GM12878 (cell line): ENCODE results near the gene SLTM. TPM values are rescaled to one million over a fixed set of nuclear protein-coding genes. Genes with fewer than 3 reads are reported as not detected.
A peak's percentile ranks its signal among the peaks of the same experiment; 100 is the strongest.

ENCODE experiments used
- ATAC-seq: fragments of 200-7000 bp; cut with Tn5 transposase; 3 replicates; pipeline ENCODE4 v1.9.1; 2020; ENCODE audit warnings: mild to moderate bottlenecking, moderate library complexity
- BruUV-seq: library from RNA; stranded (reverse); fragments of 400-500 nt; replicated peaks from 2 replicates; lab custom pipeline; 2021; lab: Mats Ljungman, UMichigan
- CTCF ChIA-PET: fragments of 300-600 bp; sonication (Branson Sonifier 250); formaldehyde crosslinking; extraction: SDS; loops from one replicate; lab custom pipeline; 2021; ENCODE audit warnings: inconsistent platforms; lab: Yijun Ruan, JAX
- POLR2A ChIA-PET: fragments of 350-600 bp; formaldehyde crosslinking; extraction: SDS; loops from one replicate; lab custom pipeline; 2021; ENCODE audit warnings: inconsistent platforms; lab: Charles Lee
- RAD21 ChIA-PET: fragments of 300-600 bp; sonication (Branson Sonifier 250); formaldehyde crosslinking; loops from one replicate; lab custom pipeline; 2023; ENCODE audit warnings: antibody characterized with exemption; ENCODE audit not compliant: unreplicated experiment; lab: Charles Lee
- SMC1A ChIA-PET: fragments of 300-600 bp; sonication (Branson Sonifier 250); formaldehyde crosslinking; loops from one replicate; lab custom pipeline; 2023; ENCODE audit not compliant: unreplicated experiment, uncharacterized antibody; lab: Charles Lee
- DNase-seq: peaks from one replicate; pipeline ENCODE4 v3.0.0-alpha.2; 2011; ENCODE audit warnings: low read depth, low spot score
- FAIRE-seq: peaks from 3 replicates; lab custom pipeline; 2011; peaks lifted over from hg19 to GRCh38; lab: Jason Lieb, UNC
- H2AFZ ChIP-seq: 2 replicates; pipeline ENCODE4 v1.6.0; 2011; ENCODE audit warnings: low read depth, low read length, control low read depth; ENCODE audit not compliant: control insufficient read depth
- H3K27ac ChIP-seq: 2 replicates; pipeline ENCODE4 v1.5.1; 2011; ENCODE audit warnings: control low read depth; ENCODE audit not compliant: control insufficient read depth, insufficient read depth
- H3K27me3 ChIP-seq, 2 experiments: replicated peaks in 1 of 2; 2 replicates each; pipeline versions ENCODE4 v1.6.0 to v1.6.1; 2011; ENCODE audit warnings: low read length in 1 of 2; ENCODE audit not compliant: control insufficient read depth in 2 of 2, insufficient read depth in 2 of 2
- H3K36me3 ChIP-seq, 2 experiments: 2 replicates each; pipeline ENCODE4 v1.5.1; 2011; ENCODE audit warnings: low read length in 1 of 2; ENCODE audit not compliant: control insufficient read depth in 2 of 2, insufficient read depth in 2 of 2
- H3K4me1 ChIP-seq: 2 replicates; pipeline ENCODE4 v1.6.1; 2011; ENCODE audit warnings: mild to moderate bottlenecking, low read length, moderate library complexity, mixed read lengths; ENCODE audit not compliant: control insufficient read depth, insufficient read depth
- H3K4me2 ChIP-seq: 2 replicates; pipeline ENCODE4 v1.6.0; 2011; ENCODE audit warnings: control low read depth; ENCODE audit not compliant: control insufficient read depth, insufficient read depth
- H3K4me3 ChIP-seq: fragments of 200-600 bp; sonication (generic); 2 replicates; pipeline ENCODE4 v1.5.1; 2016
- H3K79me2 ChIP-seq: 2 replicates; pipeline ENCODE4 v1.6.0; 2011; ENCODE audit warnings: low read length; ENCODE audit not compliant: control insufficient read depth, insufficient read depth
- H3K9ac ChIP-seq: 2 replicates; pipeline ENCODE4 v1.8.0; 2011; ENCODE audit warnings: low read length, control low read depth, mixed read lengths; ENCODE audit not compliant: control insufficient read depth, insufficient read depth
- H3K9me3 ChIP-seq: replicated peaks from 3 replicates; pipeline ENCODE4 v1.5.1; 2011; ENCODE audit warnings: mild to moderate bottlenecking, low read length; ENCODE audit not compliant: control insufficient read depth, insufficient read depth
- H4K20me1 ChIP-seq: 2 replicates; pipeline ENCODE4 v1.6.0; 2011; ENCODE audit not compliant: control insufficient read depth, insufficient read depth
- BMI1 ChIP-seq: fragments of 450-650 bp; IDR thresholded peaks from 2 replicates; pipeline ENCODE4 v1.6.1; 2016; ENCODE audit warnings: mild to moderate bottlenecking, moderate library complexity, borderline replicate concordance
- EP300 ChIP-seq, 2 experiments: fragments of 150-350 bp in 1 of 2; IDR thresholded peaks; 2 replicates each; pipeline ENCODE4 v1.6.1; 2011 to 2012; ENCODE audit warnings: low read depth in 2 of 2, low read length in 2 of 2, borderline replicate concordance in 1 of 2, improper control_type of control experiment in 1 of 2, inconsistent platforms in 1 of 2; ENCODE audit not compliant: control insufficient read depth in 1 of 2
- JUNB ChIP-seq: IDR thresholded peaks from 2 replicates; pipeline ENCODE4 v1.6.1; 2016; ENCODE audit warnings: antibody characterized with exemption, mild to moderate bottlenecking
- YBX1 ChIP-seq: fragments of 450-650 bp; IDR thresholded peaks from 2 replicates; pipeline ENCODE4 v1.6.1; 2016; ENCODE audit warnings: antibody characterized with exemption
- WGBS: methylation state at CpG from one replicate; pipeline ENCODE4 v1.1.6; 2016; ENCODE audit warnings: low lambda C conversion rate; ENCODE audit not compliant: insufficient replicate concordance, insufficient coverage; ENCODE audit errors: missing lambda C conversion rate; 5-methylcytosine and 5-hydroxymethylcytosine counted together
- in situ Hi-C: fragments of 300-500 bp; cut with MboI; formaldehyde crosslinking; loops from 9 replicates; pipeline ENCODE4 v1.14.3; 2018; ENCODE audit warnings: mixed read lengths
- intact Hi-C: fragments of 100-400 bp; cut with micrococcal nuclease; formaldehyde crosslinking; loops from one replicate; pipeline ENCODE4 v1.14.2; 2022; ENCODE audit not compliant: unreplicated experiment
- polyA plus RNA-seq, 11 experiments: library from polyadenylated mRNA; depleted of rRNA in 4 of 11; unstranded in 6 of 11; stranded (reverse) in 5 of 11; fragments of >200 nt; fragmentation: Nextera tagmentation in 4 of 11; fragmentation: Illumina TruSeq in 1 of 11; extraction: Ambion mirVana in 4 of 11; extraction: Trizol in 1 of 11; gene quantifications; 1 replicate in 1 of 11; 2 replicates in 10 of 11; pipeline versions ENCODE4 v1.2.1 to v1.2.3, GENCODE V29; 2011 to 2016; ENCODE audit warnings: inconsistent platforms in 2 of 11, missing spikeins in 2 of 11, low read depth in 1 of 11
- total RNA-seq, 4 experiments: library from RNA; depleted of rRNA in 3 of 4; stranded (reverse); fragments of >200 nt in 3 of 4; fragmentation: Illumina TruSeq in 1 of 4; extraction: Trizol in 1 of 4; gene quantifications; 2 replicates each; pipeline versions ENCODE4 v1.2.1 to v1.2.3, GENCODE V29; 2013 to 2021
- TF ChIP-seq, protein P1 (sequence below): fragments of 450-650 bp; IDR thresholded peaks from 2 replicates; pipeline ENCODE4 v1.6.1; 2016; ENCODE audit warnings: mild to moderate bottlenecking

SLTM gene
- total and polyA plus RNA-seq, 10 of the 15 experiments (the other 5 are each of a cell fraction or from before 2014, with no cell fraction given), result 50.5 to 152 (median 90.9) TPM

DNA sequence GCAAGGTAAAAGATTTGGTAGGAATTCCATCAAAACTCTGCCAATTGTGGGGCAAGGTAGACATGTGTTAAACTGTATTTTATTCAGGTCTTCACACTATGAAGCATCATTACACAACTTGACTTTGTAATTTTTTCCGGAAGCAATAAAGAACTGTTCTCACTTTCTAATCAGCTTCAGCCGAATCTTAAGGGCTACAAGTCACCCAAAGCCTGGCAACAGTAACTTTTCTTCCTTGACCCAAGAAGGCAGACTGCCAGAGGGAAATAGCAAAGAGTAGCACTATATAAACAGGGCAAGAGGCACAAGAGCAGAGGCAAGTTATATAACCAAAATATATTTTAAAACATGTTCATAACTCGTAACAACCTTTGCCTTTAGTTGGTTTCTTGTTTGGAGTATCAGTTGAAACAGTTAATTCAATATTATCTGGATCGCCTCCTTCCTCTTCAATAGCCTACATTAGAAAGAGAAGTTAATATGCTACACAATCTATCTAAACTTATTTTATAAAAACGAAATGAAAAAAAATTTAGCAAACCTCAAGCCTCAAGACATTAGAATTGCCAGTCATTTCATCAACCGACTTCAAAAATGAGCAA, 1.4 kb downstream of the SLTM start:
- Histone ChIP-seq H3K4me2 (peak overlapping the region; percentile 68), H3K27me3 (no peaks in the 10 kb centered on the region), H4K20me1 (no peaks in the 10 kb centered on the region), H3K27ac (peak overlapping the region; percentile 96), H3K4me3 (peak overlapping the region; percentile 74), H3K4me1 (peaks cover 6% of the 10 kb centered on the region; the same call in 1 of the 2 replicates), H3K79me2 (peaks cover 58% of the 10 kb centered on the region), H3K9me3 (no peaks in the 10 kb centered on the region), H2AFZ (no peak overlapping the region), H3K36me3 (peaks cover 0 to 24% of the 10 kb centered on the region in 2 experiments; a peak in 1 of 4 replicates), H3K9ac (peak overlapping the region; percentile 98)
- ChIA-PET POLR2A (interaction anchor here (0.5 to 1.6 kb wide), 6 partner anchors 9 to 596 kb away, joined by 3 to 6 read pairs (median 3); no protein-coding TSS in a partner anchor), RAD21 (interaction anchor here (0.9 to 1.6 kb wide), 3 partner anchors 15 to 161 kb away, joined by 3 to 4 read pairs (median 3); partner anchors contain the start of gene MINDY2), CTCF (interaction anchor here (0.7 to 1.7 kb wide), 6 partner anchors 10 to 597 kb away, joined by 3 to 8 read pairs (median 5); partner anchors contain the start of gene MINDY2), SMC1A (interaction anchor here (0.6 to 1.6 kb wide), 8 partner anchors 9 to 704 kb away, joined by 3 to 7 read pairs (median 4); partner anchors contain the start of gene MINDY2)
- TSS peak; percentile 61 for BruUV-seq
- peak; percentile 66 for FAIRE-seq
- in situ Hi-C loops (no loop called here), intact Hi-C loops (loop anchor here (1.0 kb wide), 1 partner anchor 8 kb away; no protein-coding TSS in a partner anchor)
- peak; percentile 23 for DNase-seq
- 8% methylated on average over 6 of the region's 6 CpGs for WGBS
- TF ChIP-seq JUNB (0 out of 2 replicates have a peak, but pooled peaks have one; percentile 2), BMI1 (no peak), YBX1 (no peak)
- peak; percentile 19 for ATAC-seq

DNA sequence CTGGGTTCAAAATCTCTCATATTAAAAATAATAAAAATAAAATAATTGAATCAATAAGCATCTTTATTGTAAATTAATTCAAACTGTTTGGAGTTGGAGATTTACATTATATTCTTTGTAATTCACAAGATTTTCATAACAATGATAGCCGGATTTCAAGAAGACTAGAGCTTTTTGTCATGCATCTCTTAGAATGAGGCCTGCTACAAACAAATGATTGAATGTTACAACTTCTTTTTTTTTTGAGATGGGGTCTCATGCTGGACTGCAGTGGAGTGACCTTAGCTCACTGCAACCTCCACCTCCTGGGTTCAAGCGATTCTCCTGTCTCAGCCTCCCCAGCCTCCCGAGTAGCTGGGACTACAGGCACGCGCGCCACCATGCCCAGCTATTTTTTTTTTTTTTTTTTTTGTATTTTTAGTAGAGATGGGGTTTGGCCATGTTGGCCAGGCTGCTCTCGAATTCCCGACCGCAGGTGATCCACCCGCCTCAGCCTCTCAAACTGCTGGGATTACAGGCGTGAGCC, 3.5 kb downstream of the SLTM start:
- WGBS, result 77% methylated on average over 9 of the region's 11 CpGs

More for the DNA sequence above, 3.5 kb downstream of the SLTM start:
- no TSS peak for BruUV-seq
- Histone ChIP-seq H3K4me2 (no peak overlapping the region), H3K27me3 (no peaks in the 10 kb centered on the region), H3K36me3 (peaks cover 0 to 25% of the 10 kb centered on the region in 2 experiments; a peak in 1 of 4 replicates), H3K9ac (no peak overlapping the region), H3K27ac (no peak overlapping the region), H3K79me2 (peaks cover 67% of the 10 kb centered on the region), H2AFZ (no peak overlapping the region), H3K9me3 (no peaks in the 10 kb centered on the region), H3K4me1 (peaks cover 6% of the 10 kb centered on the region; the same call in 1 of the 2 replicates), H3K4me3 (no peak overlapping the region), H4K20me1 (no peaks in the 10 kb centered on the region)
- CTCF ChIA-PET, result no interaction called here
- no peak for TF ChIP-seq EP300 (IDR thresholded peaks at IDR 0.05; ENCODE audit: borderline replicate concordance in 1 of 2, control insufficient read depth in 1 of 2, low read depth in 2 of 2, low read length in 2 of 2)
- TF ChIP-seq, protein P1, sequence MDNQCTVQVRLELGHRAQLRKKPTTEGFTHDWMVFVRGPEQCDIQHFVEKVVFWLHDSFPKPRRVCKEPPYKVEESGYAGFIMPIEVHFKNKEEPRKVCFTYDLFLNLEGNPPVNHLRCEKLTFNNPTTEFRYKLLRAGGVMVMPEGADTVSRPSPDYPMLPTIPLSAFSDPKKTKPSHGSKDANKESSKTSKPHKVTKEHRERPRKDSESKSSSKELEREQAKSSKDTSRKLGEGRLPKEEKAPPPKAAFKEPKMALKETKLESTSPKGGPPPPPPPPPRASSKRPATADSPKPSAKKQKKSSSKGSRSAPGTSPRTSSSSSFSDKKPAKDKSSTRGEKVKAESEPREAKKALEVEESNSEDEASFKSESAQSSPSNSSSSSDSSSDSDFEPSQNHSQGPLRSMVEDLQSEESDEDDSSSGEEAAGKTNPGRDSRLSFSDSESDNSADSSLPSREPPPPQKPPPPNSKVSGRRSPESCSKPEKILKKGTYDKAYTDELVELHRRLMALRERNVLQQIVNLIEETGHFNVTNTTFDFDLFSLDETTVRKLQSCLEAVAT, result 0 out of 2 replicates have a peak, but pooled peaks have one; percentile 40
- POLR2A ChIA-PET, result no interaction called here
- in situ Hi-C loops, result no loop called here
- no peak for DNase-seq
- SMC1A ChIA-PET, result interaction anchor here (0.6 kb wide), 1 partner anchor 590 kb away, joined by 3 read pairs; no protein-coding TSS in a partner anchor
- RAD21 ChIA-PET, result interaction anchor here (0.6 to 1.2 kb wide), 2 partner anchors 159 to 193 kb away, joined by 3 to 4 read pairs; no protein-coding TSS in a partner anchor
- intact Hi-C loops, result no loop called here
- no peak for ATAC-seq
- FAIRE-seq, result no peak
